Gastrocnemius medialis (tissue), 4 donors: Measurements from ENCODE around the gene LIN28A. TPM values are rescaled to one million over a fixed set of nuclear protein-coding genes. Genes with fewer than 3 reads are reported as not detected.
A peak's percentile ranks its signal among the peaks of the same experiment; 100 is the strongest.

ENCODE experiments used
- ATAC-seq, 2 donors: fragments of 150-250 bp; one replicate each; pipeline ENCODE4 v1.9.1; 2016
- DNase-seq, 2 donors: peaks; one replicate each; pipeline ENCODE4 v3.0.0-alpha.2; 2019
- H3K27ac ChIP-seq, 4 donors: fragments of 200-600 bp; sonication (generic); 1 replicate in 1 of 4; 2 replicates in 3 of 4; pipeline ENCODE4 v1.5.1; 2016 to 2018; ENCODE audit warnings: mild to moderate bottlenecking in 2 of 4, moderate library complexity in 1 of 4
- H3K27me3 ChIP-seq, 3 donors: fragments of 200-600 bp; sonication (generic) in 2 of 3; 1 replicate in 1 of 3; 2 replicates in 2 of 3; pipeline versions ENCODE4 v1.5.1 to v1.6.0; 2016 to 2019; ENCODE audit warnings: mild to moderate bottlenecking in 1 of 3, moderate library complexity in 1 of 3
- H3K36me3 ChIP-seq, 2 donors: fragments of 200-600 bp; sonication (generic) in 1 of 2; one replicate each; pipeline ENCODE4 v1.5.1; 2017 to 2018
- H3K4me1 ChIP-seq, 2 donors: fragments of 200-600 bp; sonication (generic) in 1 of 2; one replicate each; pipeline ENCODE4 v1.5.1; 2016 to 2017; ENCODE audit warnings: mild to moderate bottlenecking in 2 of 2
- H3K4me3 ChIP-seq, 4 donors: fragments of 200-600 bp; sonication (generic) in 3 of 4; 1 replicate in 1 of 4; 2 replicates in 3 of 4; pipeline ENCODE4 v1.5.1; 2016 to 2019; ENCODE audit warnings: mild to moderate bottlenecking in 2 of 4
- H3K9me3 ChIP-seq, 3 donors: fragments of 200-600 bp; sonication (generic) in 2 of 3; 1 replicate in 1 of 3; 2 replicates in 2 of 3; pipeline ENCODE4 v1.5.1; 2016 to 2019
- CTCF ChIP-seq, 5 experiments: fragments of 450-650 bp in 3 of 5; fragments of 200-600 bp in 2 of 5; sonication (generic) in 2 of 5; IDR thresholded peaks in 4 of 5; conservative IDR thresholded peaks in 1 of 5; 1 replicate in 4 of 5; 2 replicates in 1 of 5; pipeline ENCODE4 v1.5.1; 2016 to 2019; ENCODE audit warnings: antibody characterized with exemption in 5 of 5, mild to moderate bottlenecking in 3 of 5, moderate library complexity in 3 of 5
- POLR2A ChIP-seq, 2 donors: fragments of 450-650 bp; IDR thresholded peaks; one replicate each; pipeline ENCODE4 v1.6.1; 2017; ENCODE audit warnings: antibody characterized with exemption in 2 of 2, mild to moderate bottlenecking in 2 of 2, moderate library complexity in 2 of 2
- in situ Hi-C, 4 donors: fragments of 200-750 bp; cut with MboI; loops; one replicate each; pipeline versions ENCODE4 v1.15.0 to v1.8.0; 2017; ENCODE audit warnings: low sequenced_read_pairs in 4 of 4
- intact Hi-C: fragments of 100-400 bp; cut with DNase I; formaldehyde crosslinking; loops from one replicate; pipeline ENCODE4 v1.15.1; 2023; ENCODE audit warnings: low total_unique reads
- total RNA-seq, 4 donors: library from RNA; depleted of rRNA; stranded (reverse); fragments of >200 nt; gene quantifications; one replicate each; pipeline versions ENCODE4 v1.1.0 to v1.2.3, GENCODE V29; 2016

LIN28A gene
- total RNA-seq, 4 donors from 2014 or later: not detected

GRCh38 chr1:26411624-26412074 lies 1.0 kb downstream of the LIN28A start:
- ATAC-seq: no peak
- Histone ChIP-seq H3K36me3 (no peaks in the 10 kb centered on the region), H3K9me3 (no peaks in the 10 kb centered on the region), H3K4me1 (no peaks in the 10 kb centered on the region), H3K4me3 (no peak overlapping the region), H3K27me3 (peaks cover 44 to 59% (median 57%) of the 10 kb centered on the region in 3 donors), H3K27ac (no peak overlapping the region)
- intact Hi-C loops: no loop called here
- TF ChIP-seq CTCF (IDR thresholded peaks at IDR 0.05 in 4 of 5, conservative IDR thresholded peaks at IDR 0.05 in 1 of 5): no peak
- DNase-seq: no peak
- in situ Hi-C loops: no loop called here

GRCh38 chr1:26412180-26412840 lies 1.7 kb downstream of the LIN28A start:
- intact Hi-C loops: no loop called here
- DNase-seq: no peak
- no peak for ATAC-seq
- Histone ChIP-seq H3K36me3 (no peaks in the 10 kb centered on the region), H3K9me3 (no peaks in the 10 kb centered on the region), H3K4me1 (no peaks in the 10 kb centered on the region), H3K27ac (no peak overlapping the region), H3K4me3 (no peak overlapping the region), H3K27me3 (peaks cover 44 to 59% (median 57%) of the 10 kb centered on the region in 3 donors)
- TF ChIP-seq POLR2A (IDR thresholded peaks at IDR 0.05) (no peak), CTCF (IDR thresholded peaks at IDR 0.05 in 4 of 5, conservative IDR thresholded peaks at IDR 0.05 in 1 of 5) (no peak)
- in situ Hi-C loops: no loop called here

- DNase-seq (no peak), ATAC-seq (no peak)
- in situ Hi-C loops: no loop called here
- no peak for TF ChIP-seq POLR2A (IDR thresholded peaks at IDR 0.05)
- no peak for TF ChIP-seq CTCF (IDR thresholded peaks at IDR 0.05 in 4 of 5, conservative IDR thresholded peaks at IDR 0.05 in 1 of 5)
- Histone ChIP-seq H3K4me1 (no peaks in the 10 kb centered on the region), H3K9me3 (no peaks in the 10 kb centered on the region), H3K4me3 (no peak overlapping the region), H3K27me3 (peaks cover 44 to 59% (median 57%) of the 10 kb centered on the region in 3 donors), H3K27ac (no peak overlapping the region), H3K36me3 (no peaks in the 10 kb centered on the region)
- intact Hi-C loops: no loop called here
Observed at GRCh38 chr1:26413031-26413430, 2.4 kb downstream of the LIN28A start.

GRCh38 chr1:26417111-26417759 lies 6.6 kb downstream of the LIN28A start:
- no peak overlapping the region for H3K4me3 ChIP-seq
- H3K36me3 ChIP-seq: no peaks in the 10 kb centered on the region
- peak; percentile 10 to 39 for DNase-seq
- no peaks in the 10 kb centered on the region for H3K9me3 ChIP-seq
- intact Hi-C loops (no loop called here), in situ Hi-C loops (no loop called here)
- H3K27ac ChIP-seq: no peak overlapping the region
- TF ChIP-seq CTCF (IDR thresholded peaks at IDR 0.05 in 4 of 5, conservative IDR thresholded peaks at IDR 0.05 in 1 of 5): peak in 4 of 5 experiments; percentile 20 to 82 (median 66)
- TF ChIP-seq POLR2A (IDR thresholded peaks at IDR 0.05): no peak
- peak in 1 of 2 donors; percentile 77 for ATAC-seq
- no peaks in the 10 kb centered on the region for H3K4me1 ChIP-seq
- peaks cover 13 to 31% (median 28%) of the 10 kb centered on the region in 3 donors for H3K27me3 ChIP-seq
